C4-2B (cell line): ENCODE data around the gene ACADVL.
A peak's percentile ranks its signal among the peaks of the same experiment; 100 is the strongest.

Source experiments
- H3K27ac ChIP-seq: fragments of 450-650 bp; 2 replicates; pipeline ENCODE4 v1.5.1; 2017
- ZFX ChIP-seq: fragments of 450-650 bp; IDR thresholded peaks from 2 replicates; pipeline ENCODE4 v1.6.1; 2017
- TF ChIP-seq, protein P1 (sequence below): fragments of 450-650 bp; conservative IDR thresholded peaks from 2 replicates; pipeline ENCODE4 v1.5.1; 2017; ENCODE audit warnings: mild to moderate bottlenecking

The ACADVL gene

DNA sequence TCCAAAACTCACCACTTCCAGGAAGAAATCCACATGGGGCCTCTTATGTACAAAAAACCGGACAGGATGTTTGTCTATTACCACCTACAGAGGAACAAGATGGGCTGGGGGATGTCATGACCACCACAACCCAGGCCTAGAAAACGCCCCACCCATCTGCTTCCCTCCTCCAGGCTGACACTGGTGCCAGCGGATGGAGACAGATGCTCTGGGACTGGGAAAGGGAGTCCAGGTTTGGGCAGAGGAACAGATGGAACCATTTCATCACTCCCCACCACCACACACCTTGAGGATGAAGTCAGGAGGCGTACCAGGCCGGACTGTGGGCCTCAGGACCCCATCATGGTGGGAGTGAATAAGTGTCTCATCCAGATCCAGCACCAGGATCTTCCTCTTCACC lies 27.0 kb downstream of the ACADVL start:
- TF ChIP-seq ZFX = no peak
- TF ChIP-seq, protein P1, sequence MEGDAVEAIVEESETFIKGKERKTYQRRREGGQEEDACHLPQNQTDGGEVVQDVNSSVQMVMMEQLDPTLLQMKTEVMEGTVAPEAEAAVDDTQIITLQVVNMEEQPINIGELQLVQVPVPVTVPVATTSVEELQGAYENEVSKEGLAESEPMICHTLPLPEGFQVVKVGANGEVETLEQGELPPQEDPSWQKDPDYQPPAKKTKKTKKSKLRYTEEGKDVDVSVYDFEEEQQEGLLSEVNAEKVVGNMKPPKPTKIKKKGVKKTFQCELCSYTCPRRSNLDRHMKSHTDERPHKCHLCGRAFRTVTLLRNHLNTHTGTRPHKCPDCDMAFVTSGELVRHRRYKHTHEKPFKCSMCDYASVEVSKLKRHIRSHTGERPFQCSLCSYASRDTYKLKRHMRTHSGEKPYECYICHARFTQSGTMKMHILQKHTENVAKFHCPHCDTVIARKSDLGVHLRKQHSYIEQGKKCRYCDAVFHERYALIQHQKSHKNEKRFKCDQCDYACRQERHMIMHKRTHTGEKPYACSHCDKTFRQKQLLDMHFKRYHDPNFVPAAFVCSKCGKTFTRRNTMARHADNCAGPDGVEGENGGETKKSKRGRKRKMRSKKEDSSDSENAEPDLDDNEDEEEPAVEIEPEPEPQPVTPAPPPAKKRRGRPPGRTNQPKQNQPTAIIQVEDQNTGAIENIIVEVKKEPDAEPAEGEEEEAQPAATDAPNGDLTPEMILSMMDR = no peak
- no peak overlapping the region for H3K27ac ChIP-seq

DNA sequence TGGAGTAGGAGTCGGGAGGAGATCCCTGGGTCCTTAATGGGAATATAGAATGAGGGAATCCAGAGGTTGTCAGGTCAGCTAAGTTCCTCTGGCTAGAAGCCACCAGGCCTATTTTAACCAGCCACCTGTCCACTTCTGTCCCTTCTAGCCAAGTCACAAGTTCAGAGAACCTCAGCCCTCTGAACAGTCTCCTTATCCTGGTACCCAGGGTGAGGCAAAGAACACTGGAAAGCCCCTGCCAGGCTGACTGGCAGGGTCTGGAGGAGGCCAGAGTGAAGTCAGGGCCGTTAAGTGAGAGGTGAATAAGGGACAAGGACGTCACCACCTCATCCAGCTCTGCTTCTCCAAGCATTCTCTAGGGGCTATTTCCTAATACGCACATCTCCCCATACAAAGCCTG lies 29.1 kb downstream of the ACADVL start:
- H3K27ac ChIP-seq = no peak overlapping the region
- no peak for TF ChIP-seq ZFX
- TF ChIP-seq, protein P1 = no peak

DNA sequence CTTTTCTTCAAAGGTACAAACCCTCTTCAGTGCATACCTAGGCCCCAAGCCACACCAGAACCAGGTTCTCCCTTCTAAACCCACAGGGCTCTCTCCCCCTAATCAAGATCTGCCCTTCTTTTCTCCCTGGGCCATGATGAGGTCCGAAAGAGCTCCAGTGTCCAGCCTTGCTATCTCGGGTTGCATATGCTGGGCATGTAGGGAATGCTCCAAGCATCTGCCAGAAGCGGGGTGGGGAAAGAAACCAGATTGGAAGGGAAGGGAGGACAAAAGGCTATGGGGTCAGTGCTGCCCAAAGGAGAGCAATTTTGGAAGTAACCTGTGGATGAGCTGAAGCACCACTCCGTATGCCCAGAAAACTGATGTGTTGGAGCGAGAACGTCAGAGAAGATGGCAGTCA lies 29.5 kb downstream of the ACADVL start:
- H3K27ac ChIP-seq = no peak overlapping the region
- no peak for TF ChIP-seq ZFX
- TF ChIP-seq, protein P1 = no peak

DNA sequence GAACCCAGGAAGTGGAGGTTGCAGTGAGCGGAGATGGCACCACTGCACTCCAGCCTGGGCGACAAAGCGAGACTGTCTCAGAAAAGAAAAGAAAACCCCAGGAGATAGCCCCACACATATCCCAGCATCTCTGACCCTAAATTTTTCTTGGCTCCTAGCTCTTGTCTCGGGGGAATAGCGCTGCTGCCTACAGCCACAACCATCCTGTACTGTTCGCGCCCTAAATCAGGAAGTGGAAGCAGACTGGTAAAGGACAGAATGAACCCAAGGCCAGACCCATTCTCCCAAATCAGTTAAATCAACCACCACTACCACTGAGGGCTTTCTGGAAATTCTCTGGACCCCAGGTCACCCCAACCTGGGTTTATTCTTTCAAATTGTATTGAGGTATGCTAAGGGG lies 30.1 kb downstream of the ACADVL start:
- peak overlapping the region; percentile 87 for H3K27ac ChIP-seq

GRCh38 chr17:7250695-7251627 lies 31.2 kb downstream of the ACADVL start:
- TF ChIP-seq, protein P1 = no peak
- TF ChIP-seq ZFX = peak; percentile 46
- H3K27ac ChIP-seq = peak overlapping the region; percentile 87

More for the DNA sequence above, 30.1 kb downstream of the ACADVL start:
- no peak for TF ChIP-seq ZFX
- TF ChIP-seq, protein P1 = no peak

- TF ChIP-seq ZFX = no peak
- TF ChIP-seq, protein P1 = no peak
- H3K27ac ChIP-seq = peak within 1 kb of the TSS; percentile 87
Measured at GRCh38 chr17:7251661-7252175, 32.0 kb downstream of the ACADVL start, which contains the start of gene CTDNEP1. Gene CTDNEP1, minus strand, starts transcription at chr17:7251734. Its CDS starts 438 bp downstream, at chr17:7251296.
